ENCODE measurements around the gene MEF2A.

MEF2A gene

DNA sequence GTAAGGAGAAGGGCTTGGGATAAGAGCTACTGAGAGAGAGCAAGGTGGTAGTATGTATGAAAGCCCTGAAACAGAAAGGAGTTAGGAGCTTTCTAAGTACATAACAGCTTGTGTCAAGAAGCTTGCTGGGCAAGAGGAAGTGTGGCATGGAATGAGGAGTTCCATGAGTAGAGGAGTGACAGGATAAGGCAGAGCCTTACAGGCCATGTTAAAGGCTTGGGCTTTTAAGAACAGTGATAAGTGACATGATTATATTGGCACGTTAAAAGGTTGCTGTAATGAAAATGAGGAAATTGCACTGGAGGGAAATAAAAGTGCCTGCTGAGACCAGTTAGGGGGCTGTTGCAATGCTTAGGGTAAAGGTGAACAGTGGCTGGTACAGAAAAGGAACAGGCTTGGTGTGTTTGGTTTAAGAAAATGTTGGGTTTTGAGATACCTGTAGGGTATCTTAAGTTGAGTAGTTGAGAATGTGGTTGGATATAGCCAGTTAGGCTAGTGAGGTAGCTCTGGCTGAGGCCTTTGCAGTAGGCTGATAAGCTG, 49.0 kb downstream of the MEF2A start (continued):
- TF ChIP-seq ZNF214 (tag by site-specific recombination; IDR thresholded peaks at IDR 0.05; ENCODE audit: borderline replicate concordance) (no peak), ZNF677 (tag by site-specific recombination; IDR thresholded peaks at IDR 0.05) (no peak)

DNA sequence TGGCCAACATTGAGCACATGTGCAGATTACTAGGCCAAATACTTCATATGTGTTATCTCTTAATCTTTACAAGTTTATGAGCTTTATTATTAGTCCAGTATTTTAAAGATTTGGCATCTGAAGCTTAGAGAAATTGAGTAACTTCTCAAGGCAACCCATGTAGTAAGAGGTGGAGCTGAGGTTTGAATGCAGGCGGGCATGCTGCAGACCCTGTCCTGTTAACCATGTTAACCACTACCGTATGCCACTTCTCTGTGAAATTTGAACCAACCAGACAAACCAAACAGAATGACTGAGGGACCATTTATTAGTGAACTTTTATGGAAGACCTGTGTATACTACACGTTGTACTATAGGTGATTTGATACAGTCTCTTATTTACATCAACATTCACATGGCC, 49.7 kb downstream of the MEF2A start:
- POLR2A ChIA-PET: interaction anchor here (1.3 kb wide), 1 partner anchor 49 kb away, joined by 4 read pairs; the partner anchor contains the start of gene MEF2A
- Histone ChIP-seq H3K4me1 (ENCODE audit: control insufficient read depth, insufficient read depth, low read length) (peaks cover 46% of the 10 kb centered on the region), H3K9me3 (ENCODE audit: control insufficient read depth, insufficient read depth, low read depth, low read length) (no peaks in the 10 kb centered on the region), H3K27ac (ENCODE audit: extremely low read depth, low read depth, low read length) (no peak overlapping the region), H3K4me3 (ENCODE audit: low read depth, low read length) (no peak overlapping the region), H3K36me3 (ENCODE audit: control insufficient read depth in 2 of 2, insufficient read depth in 1 of 2, low read length in 2 of 2) (no peaks in the 10 kb centered on the region)
- CTCF ChIA-PET: interaction anchor here (0.7 to 1.8 kb wide), 4 partner anchors 89 to 734 kb away, joined by 3 to 6 read pairs (median 5); no protein-coding TSS in a partner anchor
- TF ChIP-seq, protein P1, sequence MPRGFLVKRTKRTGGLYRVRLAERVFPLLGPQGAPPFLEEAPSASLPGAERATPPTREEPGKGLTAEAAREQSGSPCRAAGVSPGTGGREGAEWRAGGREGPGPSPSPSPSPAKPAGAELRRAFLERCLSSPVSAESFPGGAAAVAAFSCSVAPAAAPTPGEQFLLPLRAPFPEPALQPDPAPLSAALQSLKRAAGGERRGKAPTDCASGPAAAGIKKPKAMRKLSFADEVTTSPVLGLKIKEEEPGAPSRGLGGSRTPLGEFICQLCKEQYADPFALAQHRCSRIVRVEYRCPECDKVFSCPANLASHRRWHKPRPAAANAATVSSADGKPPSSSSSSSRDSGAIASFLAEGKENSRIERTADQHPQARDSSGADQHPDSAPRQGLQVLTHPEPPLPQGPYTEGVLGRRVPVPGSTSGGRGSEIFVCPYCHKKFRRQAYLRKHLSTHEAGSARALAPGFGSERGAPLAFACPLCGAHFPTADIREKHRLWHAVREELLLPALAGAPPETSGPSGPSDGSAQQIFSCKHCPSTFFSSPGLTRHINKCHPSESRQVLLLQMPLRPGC (tag by site-specific recombination; IDR thresholded peaks at IDR 0.05): no peak
- TF ChIP-seq, protein P2, sequence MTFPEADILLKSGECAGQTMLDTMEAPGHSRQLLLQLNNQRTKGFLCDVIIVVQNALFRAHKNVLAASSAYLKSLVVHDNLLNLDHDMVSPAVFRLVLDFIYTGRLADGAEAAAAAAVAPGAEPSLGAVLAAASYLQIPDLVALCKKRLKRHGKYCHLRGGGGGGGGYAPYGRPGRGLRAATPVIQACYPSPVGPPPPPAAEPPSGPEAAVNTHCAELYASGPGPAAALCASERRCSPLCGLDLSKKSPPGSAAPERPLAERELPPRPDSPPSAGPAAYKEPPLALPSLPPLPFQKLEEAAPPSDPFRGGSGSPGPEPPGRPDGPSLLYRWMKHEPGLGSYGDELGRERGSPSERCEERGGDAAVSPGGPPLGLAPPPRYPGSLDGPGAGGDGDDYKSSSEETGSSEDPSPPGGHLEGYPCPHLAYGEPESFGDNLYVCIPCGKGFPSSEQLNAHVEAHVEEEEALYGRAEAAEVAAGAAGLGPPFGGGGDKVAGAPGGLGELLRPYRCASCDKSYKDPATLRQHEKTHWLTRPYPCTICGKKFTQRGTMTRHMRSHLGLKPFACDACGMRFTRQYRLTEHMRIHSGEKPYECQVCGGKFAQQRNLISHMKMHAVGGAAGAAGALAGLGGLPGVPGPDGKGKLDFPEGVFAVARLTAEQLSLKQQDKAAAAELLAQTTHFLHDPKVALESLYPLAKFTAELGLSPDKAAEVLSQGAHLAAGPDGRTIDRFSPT (tag by site-specific recombination; IDR thresholded peaks at IDR 0.05): no peak
- TF ChIP-seq ZNF791 (tag by site-specific recombination; IDR thresholded peaks at IDR 0.05) (no peak), ZXDB (tag by site-specific recombination; IDR thresholded peaks at IDR 0.05) (no peak)
- TF ChIP-seq, protein P3, sequence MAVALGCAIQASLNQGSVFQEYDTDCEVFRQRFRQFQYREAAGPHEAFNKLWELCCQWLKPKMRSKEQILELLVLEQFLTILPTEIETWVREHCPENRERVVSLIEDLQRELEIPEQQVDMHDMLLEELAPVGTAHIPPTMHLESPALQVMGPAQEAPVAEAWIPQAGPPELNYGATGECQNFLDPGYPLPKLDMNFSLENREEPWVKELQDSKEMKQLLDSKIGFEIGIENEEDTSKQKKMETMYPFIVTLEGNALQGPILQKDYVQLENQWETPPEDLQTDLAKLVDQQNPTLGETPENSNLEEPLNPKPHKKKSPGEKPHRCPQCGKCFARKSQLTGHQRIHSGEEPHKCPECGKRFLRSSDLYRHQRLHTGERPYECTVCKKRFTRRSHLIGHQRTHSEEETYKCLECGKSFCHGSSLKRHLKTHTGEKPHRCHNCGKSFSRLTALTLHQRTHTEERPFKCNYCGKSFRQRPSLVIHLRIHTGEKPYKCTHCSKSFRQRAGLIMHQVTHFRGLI (tag by site-specific recombination; IDR thresholded peaks at IDR 0.05): no peak
- TF ChIP-seq, protein P4, sequence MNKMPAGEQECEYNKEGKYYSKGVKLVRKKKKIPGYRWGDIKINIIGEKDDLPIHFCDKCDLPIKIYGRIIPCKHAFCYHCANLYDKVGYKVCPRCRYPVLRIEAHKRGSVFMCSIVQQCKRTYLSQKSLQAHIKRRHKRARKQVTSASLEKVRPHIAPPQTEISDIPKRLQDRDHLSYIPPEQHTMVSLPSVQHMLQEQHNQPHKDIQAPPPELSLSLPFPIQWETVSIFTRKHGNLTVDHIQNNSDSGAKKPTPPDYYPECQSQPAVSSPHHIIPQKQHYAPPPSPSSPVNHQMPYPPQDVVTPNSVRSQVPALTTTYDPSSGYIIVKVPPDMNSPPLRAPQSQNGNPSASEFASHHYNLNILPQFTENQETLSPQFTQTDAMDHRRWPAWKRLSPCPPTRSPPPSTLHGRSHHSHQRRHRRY (tag by site-specific recombination; IDR thresholded peaks at IDR 0.05): no peak

GRCh38 chr15:99616129-99616528, 50.3 kb downstream of the MEF2A start:
- TF ChIP-seq ZNF214 (tag by site-specific recombination; IDR thresholded peaks at IDR 0.05; ENCODE audit: borderline replicate concordance) (no peak), ZNF423 (tag by site-specific recombination; IDR thresholded peaks at IDR 0.05) (no peak), ZNF211 (tag by site-specific recombination; IDR thresholded peaks at IDR 0.05; ENCODE audit: low read depth) (no peak), SCRT2 (tag by site-specific recombination; IDR thresholded peaks at IDR 0.05) (no peak), MEIS1 (CRISPR knock-in tag; IDR thresholded peaks at IDR 0.05; ENCODE audit: borderline replicate concordance) (no peak)
- no peak overlapping the region for H3K4me3 ChIP-seq (ENCODE audit: low read depth, low read length)
- peaks cover 46% of the 10 kb centered on the region for H3K4me1 ChIP-seq (ENCODE audit: control insufficient read depth, insufficient read depth, low read length)
- CTCF ChIA-PET: interaction anchor here (0.6 to 1.8 kb wide), 5 partner anchors 85 to 734 kb away, joined by 3 to 6 read pairs (median 4); no protein-coding TSS in a partner anchor
- POLR2A ChIA-PET: no interaction called here
- H3K9me3 ChIP-seq (ENCODE audit: control insufficient read depth, insufficient read depth, low read depth, low read length): no peaks in the 10 kb centered on the region
- H3K36me3 ChIP-seq (ENCODE audit: control insufficient read depth in 2 of 2, insufficient read depth in 1 of 2, low read length in 2 of 2): no peaks in the 10 kb centered on the region
- H3K27ac ChIP-seq (ENCODE audit: extremely low read depth, low read depth, low read length): no peak overlapping the region

Data from HEK293 (cell line).